ENCODE measurements around the gene MRPL4.
A peak's percentile ranks its signal among the peaks of the same experiment; 100 is the strongest.

MRPL4 gene

GRCh38 chr19:10289167-10289835 is 37.3 kb downstream of the MRPL4 start:
- no peak for DNase-seq (ENCODE audit: low spot score)

- no peak for DNase-seq (ENCODE audit: low spot score)
Observed at GRCh38 chr19:10289836-10290356, 37.9 kb downstream of the MRPL4 start, which contains the start of gene ICAM5. Gene ICAM5, plus strand, starts transcription at chr19:10289952. Its CDS starts 92 bp downstream, at chr19:10290044.

- no peak for DNase-seq (ENCODE audit: low spot score)
Observed at GRCh38 chr19:10290357-10290875, 38.4 kb downstream of the MRPL4 start.

- DNase-seq (ENCODE audit: low spot score): no peak
Observed at GRCh38 chr19:10290876-10291553, 39.0 kb downstream of the MRPL4 start.

GRCh38 chr19:10291554-10292205 is 39.7 kb downstream of the MRPL4 start:
- DNase-seq (ENCODE audit: low spot score): no peak

- DNase-seq (ENCODE audit: low spot score): no peak
Observed at GRCh38 chr19:10292206-10292788, 40.3 kb downstream of the MRPL4 start.

GRCh38 chr19:10292789-10293636 is 41.0 kb downstream of the MRPL4 start:
- no peak for DNase-seq (ENCODE audit: low spot score)

- no peak for DNase-seq (ENCODE audit: low spot score)
Observed at GRCh38 chr19:10293637-10294367, 41.8 kb downstream of the MRPL4 start.

- no peak for DNase-seq (ENCODE audit: low spot score)
Observed at GRCh38 chr19:10294368-10294697, 42.3 kb downstream of the MRPL4 start.

GRCh38 chr19:10295305-10295846 is 43.4 kb downstream of the MRPL4 start:
- DNase-seq (ENCODE audit: low spot score): no peak

- no peak for DNase-seq (ENCODE audit: low spot score)
Observed at GRCh38 chr19:10295847-10296591, 44.0 kb downstream of the MRPL4 start.

GRCh38 chr19:10299545-10300458 is 47.8 kb downstream of the MRPL4 start:
- DNase-seq (ENCODE audit: low spot score): no peak

GRCh38 chr19:10305139-10305806 is 53.3 kb downstream of the MRPL4 start:
- DNase-seq (ENCODE audit: low spot score): peak; percentile 37

- no peak for DNase-seq (ENCODE audit: low spot score)
Observed at GRCh38 chr19:10306327-10306726, 54.3 kb downstream of the MRPL4 start.

- DNase-seq (ENCODE audit: low spot score): no peak
Observed at GRCh38 chr19:10309423-10309822, 57.4 kb downstream of the MRPL4 start, which contains the start of gene ZGLP1. Gene ZGLP1, minus strand, starts transcription at chr19:10309815.
